Amniotic epithelial cell (primary cell): Measurements from ENCODE around the gene MEIG1.
"Not testable (repeated sequence)": the region's sequence is repeated elsewhere in the genome, so short reads cannot be mapped to it uniquely, and the experiment has no call there.

Experiments
- DNase-seq: peaks from one replicate; pipeline ENCODE4 v3.0.0-alpha.2; 2010; ENCODE audit warnings: low read depth

MEIG1 gene

GRCh38 chr10:14954934-14955333 is 4.3 kb upstream of the MEIG1 start:
- DNase-seq = no peak

GRCh38 chr10:14958872-14959220 is 342 bp upstream of the MEIG1 start:
- no peak for DNase-seq

GRCh38 chr10:14967897-14968296 is 8.7 kb downstream of the MEIG1 start:
- no peak for DNase-seq

- no peak for DNase-seq
Observed at GRCh38 chr10:14971867-14972448, 12.8 kb downstream of the MEIG1 start.

GRCh38 chr10:14974153-14974998 is 15.2 kb downstream of the MEIG1 start:
- DNase-seq = not testable (repeated sequence)

GRCh38 chr10:14975672-14976273 is 16.6 kb downstream of the MEIG1 start:
- no peak for DNase-seq

GRCh38 chr10:14982744-14983143 is 23.6 kb downstream of the MEIG1 start:
- no peak for DNase-seq

- DNase-seq = not testable (repeated sequence)
Observed at GRCh38 chr10:14989552-14989951, 30.4 kb downstream of the MEIG1 start.

GRCh38 chr10:14991035-14991749 is 32.0 kb downstream of the MEIG1 start:
- DNase-seq = peak; percentile 10

- not testable (repeated sequence) for DNase-seq
Observed at GRCh38 chr10:14992336-14992735, 33.1 kb downstream of the MEIG1 start.

- not testable (repeated sequence) for DNase-seq
Observed at GRCh38 chr10:14993500-14994455, 34.6 kb downstream of the MEIG1 start.

GRCh38 chr10:14995964-14996565 is 36.9 kb downstream of the MEIG1 start:
- no peak for DNase-seq

- not testable (repeated sequence) for DNase-seq
Observed at GRCh38 chr10:15013530-15013929, 54.3 kb downstream of the MEIG1 start.

- no peak for DNase-seq
Observed at GRCh38 chr10:15015451-15015850, 56.3 kb downstream of the MEIG1 start.

GRCh38 chr10:15020966-15021365 is 61.8 kb downstream of the MEIG1 start:
- peak; percentile 21 for DNase-seq
